ENCODE measurements around the gene ACKR3.

Gene ACKR3

GRCh38 chr2:236587861-236588815 is 18.5 kb downstream of the ACKR3 start:
- no peak for DNase-seq

DNA sequence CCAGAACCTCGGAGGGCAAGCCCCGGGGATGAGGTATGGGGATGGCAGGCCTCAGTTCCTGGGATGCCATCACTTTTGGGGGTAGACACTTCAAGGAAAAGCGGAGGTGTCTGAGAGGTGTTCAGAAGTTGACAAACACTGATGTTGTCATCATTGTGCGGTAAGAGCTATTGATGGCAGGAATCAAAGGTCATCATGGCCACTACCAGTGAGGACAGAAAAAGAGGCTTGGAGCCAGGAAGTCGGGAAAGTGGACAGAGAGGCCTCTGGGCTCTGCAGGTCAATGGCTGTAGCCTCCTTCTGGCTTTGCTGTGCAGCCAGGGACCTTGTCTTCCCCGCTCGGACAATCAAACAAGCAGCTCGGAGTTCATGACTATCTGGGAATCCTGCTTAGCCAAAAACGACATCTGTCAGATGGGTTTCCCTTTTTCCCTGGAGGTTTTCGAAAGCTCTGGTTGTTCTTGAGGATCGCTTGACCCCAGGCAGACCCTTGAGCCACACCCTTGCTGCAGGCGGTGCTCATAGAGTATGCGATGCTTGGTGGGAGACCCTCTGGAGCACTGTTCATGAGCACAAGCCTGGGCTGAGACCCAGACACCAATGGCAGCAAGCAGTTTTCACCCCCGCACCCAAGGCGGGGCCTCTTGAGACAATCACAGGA is 19.4 kb downstream of the ACKR3 start:
- no peak for DNase-seq

GRCh38 chr2:236590846-236591245 is 21.2 kb downstream of the ACKR3 start:
- DNase-seq: no peak

GRCh38 chr2:236592821-236593220 is 23.2 kb downstream of the ACKR3 start:
- DNase-seq: no peak

DNA sequence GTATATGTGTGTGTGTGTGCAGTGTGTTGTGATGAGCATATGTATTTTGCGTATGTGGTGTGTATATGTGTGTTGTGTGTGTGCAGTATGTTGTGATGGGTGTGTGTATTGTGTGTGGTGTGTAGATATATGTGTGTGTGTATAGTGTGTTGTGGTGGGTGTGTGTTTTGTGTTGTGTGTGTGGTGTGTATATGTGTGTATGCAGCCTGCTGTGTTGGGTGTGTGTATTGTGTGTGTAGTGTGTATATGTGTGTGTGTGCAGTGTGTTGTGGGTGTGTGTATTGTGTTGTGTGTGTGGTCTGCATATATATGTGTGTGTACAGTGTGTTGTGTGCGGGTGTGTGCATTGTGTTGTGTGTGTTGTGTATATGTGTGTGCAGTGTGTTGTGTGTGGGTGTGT is 23.9 kb downstream of the ACKR3 start:
- no peak for DNase-seq

DNA sequence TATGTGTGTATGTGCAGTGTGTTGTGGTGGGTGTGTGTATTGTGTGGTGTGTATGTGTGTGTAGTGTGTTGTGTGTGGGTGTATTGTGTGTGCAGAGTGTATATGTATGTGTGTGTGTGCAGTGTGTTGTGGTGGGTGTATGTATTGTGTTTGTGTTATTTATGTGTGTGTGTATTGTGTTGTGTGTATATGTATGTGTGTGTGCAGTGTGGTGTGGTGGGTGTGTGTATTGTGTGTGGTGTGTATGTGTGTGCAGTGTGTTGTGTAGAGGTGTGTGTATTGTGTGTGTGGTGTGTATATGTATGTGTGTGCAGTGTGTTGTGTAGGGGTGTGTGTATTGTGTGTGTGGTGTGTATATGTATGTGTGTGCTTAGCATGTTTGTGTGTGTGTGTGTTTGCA is 24.3 kb downstream of the ACKR3 start:
- DNase-seq: no peak

GRCh38 chr2:236597629-236598028 is 28.0 kb downstream of the ACKR3 start:
- no peak for DNase-seq

DNA sequence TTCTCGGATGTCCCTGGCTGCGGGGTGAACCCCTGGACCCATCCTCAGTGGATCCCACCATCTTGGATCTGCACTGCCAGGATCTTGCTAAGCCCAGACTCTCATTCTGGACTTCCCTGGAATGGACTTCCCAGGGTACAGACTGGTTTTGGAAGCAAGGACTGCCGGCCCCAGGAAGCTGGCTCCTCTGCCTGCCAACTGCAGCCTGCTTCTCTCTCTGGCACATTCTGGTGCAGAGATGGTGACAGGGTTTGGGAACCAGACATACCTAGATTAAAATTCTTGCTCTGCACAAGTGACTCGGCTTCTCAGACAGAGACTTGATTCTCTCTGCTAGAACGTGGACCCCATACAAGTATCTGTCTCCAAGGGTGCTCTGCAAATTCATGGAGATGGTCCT is 29.4 kb downstream of the ACKR3 start:
- DNase-seq: no peak

DNA sequence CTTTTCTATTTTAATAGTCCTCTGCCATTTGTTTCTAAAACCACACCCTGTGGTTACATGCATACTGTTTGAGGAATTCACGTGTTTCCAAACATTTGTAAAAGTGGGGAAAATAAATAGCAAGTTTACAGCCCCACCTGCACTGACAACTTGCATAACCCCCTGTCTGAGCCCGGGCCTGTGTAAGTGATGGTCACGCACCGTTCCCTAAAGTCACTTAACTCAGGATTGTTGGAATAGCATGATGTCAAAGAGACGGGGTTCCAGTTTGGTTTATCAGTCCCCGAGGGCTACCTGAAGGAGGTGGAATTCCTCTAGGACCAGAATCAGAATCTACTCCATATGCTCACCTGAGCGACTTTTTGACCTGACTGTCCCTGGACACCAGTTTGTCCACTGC is 30.5 kb downstream of the ACKR3 start:
- no peak for DNase-seq

GRCh38 chr2:236600892-236601291 is 31.3 kb downstream of the ACKR3 start:
- DNase-seq: no peak

- DNase-seq: no peak
Observed at GRCh38 chr2:236601316-236602202, 31.9 kb downstream of the ACKR3 start.

- no peak for DNase-seq
Observed at GRCh38 chr2:236602678-236603077, 33.1 kb downstream of the ACKR3 start.

DNA sequence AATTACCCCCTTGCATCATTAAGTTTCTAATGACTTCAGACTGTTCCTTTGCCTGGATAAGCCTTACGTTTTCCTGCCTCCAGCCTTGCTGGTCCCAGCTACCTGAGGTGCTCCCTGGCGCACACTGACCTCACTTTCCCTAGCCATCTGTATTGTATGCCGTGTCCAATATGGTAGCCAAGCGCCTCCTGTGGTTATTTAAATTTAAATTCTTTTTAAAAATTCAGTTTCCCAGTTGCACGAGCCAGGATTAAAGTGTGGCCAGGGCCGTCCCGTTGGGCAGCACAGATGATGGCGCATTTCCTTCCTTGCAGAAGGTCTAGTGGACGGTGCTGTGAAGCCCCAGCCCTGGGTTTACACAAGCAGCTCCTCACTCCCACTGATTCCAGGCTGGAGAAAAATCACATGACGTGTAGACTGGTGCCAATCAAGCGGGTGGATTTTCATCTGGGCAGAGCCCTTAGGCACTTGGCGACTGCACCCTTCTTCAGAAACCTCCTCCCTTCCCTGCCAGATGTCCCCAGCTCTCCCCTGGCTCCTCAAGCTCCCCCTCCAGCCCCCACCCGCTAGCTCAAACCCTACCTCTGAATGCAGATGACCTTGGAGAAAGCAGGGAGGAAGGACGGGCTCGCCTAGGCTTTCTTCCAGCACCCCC is 33.9 kb downstream of the ACKR3 start:
- DNase-seq: no peak

GRCh38 chr2:236604575-236605344 is 35.1 kb downstream of the ACKR3 start:
- no peak for DNase-seq

DNA sequence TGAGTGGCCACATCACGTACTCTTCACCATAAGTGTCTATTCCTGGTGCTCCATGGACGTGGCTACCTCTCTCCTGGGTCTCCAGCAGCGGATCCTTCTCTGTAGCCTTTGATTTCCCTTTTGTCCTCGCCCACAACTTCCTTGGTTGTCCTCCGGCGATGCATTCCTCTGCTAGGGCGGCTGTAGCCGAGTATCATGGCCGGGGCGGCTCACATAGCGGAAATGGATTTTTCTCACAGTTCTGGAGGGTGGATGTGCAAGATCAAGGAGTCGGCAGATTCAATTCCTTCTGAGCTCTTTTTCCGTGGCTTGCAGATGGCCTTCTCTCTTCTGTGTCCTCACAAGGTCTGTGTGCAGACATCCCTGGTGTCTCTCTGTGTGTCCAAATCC is 35.7 kb downstream of the ACKR3 start:
- DNase-seq: no peak

DNA sequence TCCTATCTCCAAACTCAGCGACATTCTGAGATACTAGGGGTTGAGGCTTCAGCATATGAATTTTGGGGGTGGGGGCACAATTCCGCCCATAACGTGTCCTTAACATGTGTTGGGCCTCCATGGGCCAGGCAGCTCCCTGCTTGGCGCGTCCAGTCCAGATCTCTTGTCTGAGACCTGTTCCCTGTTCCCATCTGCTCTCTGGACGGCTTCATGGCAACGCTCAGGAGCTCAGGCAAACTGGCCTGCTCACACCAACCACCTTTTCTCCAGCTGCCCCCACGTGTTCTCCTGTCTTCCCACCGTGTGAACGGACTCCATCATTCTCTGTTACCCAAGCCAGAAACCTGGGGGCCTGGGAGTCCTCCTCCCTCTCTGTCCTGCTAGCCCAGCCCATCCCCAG is 36.4 kb downstream of the ACKR3 start:
- no peak for DNase-seq

- DNase-seq: no peak
Observed at GRCh38 chr2:236607471-236608187, 38.0 kb downstream of the ACKR3 start.

DNA sequence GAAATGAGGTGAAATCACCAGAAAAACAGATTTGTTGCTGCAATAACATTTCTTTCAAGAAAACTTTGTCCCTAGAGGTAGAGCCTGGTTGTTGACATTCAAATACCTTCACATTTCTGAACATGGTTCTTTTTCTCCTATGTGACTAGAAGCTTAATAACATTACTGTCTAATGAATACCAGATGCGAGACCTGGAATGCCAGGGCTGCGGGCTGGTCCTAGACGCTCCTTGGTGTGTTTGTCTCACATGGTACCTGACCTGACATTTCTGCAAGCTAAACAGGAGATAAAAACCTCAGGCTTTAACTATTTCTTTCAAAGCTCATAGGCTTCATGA is 38.5 kb downstream of the ACKR3 start:
- DNase-seq: no peak

- no peak for DNase-seq
Observed at GRCh38 chr2:236608710-236609109, 39.1 kb downstream of the ACKR3 start.

- DNase-seq: no peak
Observed at GRCh38 chr2:236610991-236611821, 41.6 kb downstream of the ACKR3 start.
